Neutrophil (primary cell): ENCODE data around the gene GMDS.
"Not testable (repeated sequence)": the region's sequence is repeated elsewhere in the genome, so short reads cannot be mapped to it uniquely, and the experiment has no call there.

ENCODE experiments used
- H3K27ac ChIP-seq: fragments of 200-600 bp; sonication (generic); 2 replicates; pipeline ENCODE4 v1.5.1; 2016; ENCODE audit warnings: mild to moderate bottlenecking, moderate library complexity
- H3K27me3 ChIP-seq: fragments of 200-600 bp; sonication (generic); 2 replicates; pipeline ENCODE4 v1.6.0; 2016; ENCODE audit warnings: mild to moderate bottlenecking
- H3K36me3 ChIP-seq: fragments of 200-600 bp; sonication (generic); 2 replicates; pipeline ENCODE4 v1.5.1; 2017
- H3K4me1 ChIP-seq, 2 experiments: fragments of 200-600 bp in 1 of 2; sonication (generic) in 1 of 2; 1 replicate in 1 of 2; 2 replicates in 1 of 2; pipeline versions ENCODE4 v1.5.1 to v1.6.1; 2013 to 2016; ENCODE audit warnings: low read depth in 1 of 2, low read length in 1 of 2, mild to moderate bottlenecking in 1 of 2, moderate library complexity in 1 of 2; ENCODE audit not compliant: control insufficient read depth in 1 of 2, insufficient read depth in 1 of 2
- H3K4me3 ChIP-seq, 2 experiments: fragments of 200-600 bp in 1 of 2; sonication (generic) in 1 of 2; 1 replicate in 1 of 2; 2 replicates in 1 of 2; pipeline ENCODE4 v1.5.1; 2013 to 2016; ENCODE audit warnings: low read depth in 1 of 2, low read length in 1 of 2, mild to moderate bottlenecking in 1 of 2, moderate library complexity in 1 of 2
- H3K9me3 ChIP-seq: fragments of 200-600 bp; sonication (generic); 2 replicates; pipeline ENCODE4 v1.5.1; 2016
- CTCF ChIP-seq: fragments of 200-600 bp; sonication (generic); IDR thresholded peaks from 2 replicates; pipeline ENCODE4 v1.5.1; 2016; ENCODE audit warnings: antibody characterized with exemption

Gene GMDS

GRCh38 chr6:1760876-1761275, 484.5 kb downstream of the GMDS start:
- H3K4me1 ChIP-seq: peaks cover 0 to 8% of the 10 kb centered on the region in 2 experiments
- no peaks in the 10 kb centered on the region for H3K36me3 ChIP-seq
- H3K4me3 ChIP-seq: no peak overlapping the region
- H3K27me3 ChIP-seq: no peaks in the 10 kb centered on the region
- no peak for TF ChIP-seq CTCF
- no peaks in the 10 kb centered on the region for H3K9me3 ChIP-seq
- H3K27ac ChIP-seq: no peak overlapping the region

GRCh38 chr6:1759870-1760269, 485.5 kb downstream of the GMDS start:
- TF ChIP-seq CTCF: no peak
- H3K4me1 ChIP-seq: peaks cover 0 to 8% of the 10 kb centered on the region in 2 experiments
- H3K4me3 ChIP-seq: no peak overlapping the region
- H3K36me3 ChIP-seq: no peaks in the 10 kb centered on the region
- no peak overlapping the region for H3K27ac ChIP-seq
- no peaks in the 10 kb centered on the region for H3K9me3 ChIP-seq
- H3K27me3 ChIP-seq: no peaks in the 10 kb centered on the region

- TF ChIP-seq CTCF: no peak
- Histone ChIP-seq H3K4me3 (no peak overlapping the region), H3K27me3 (no peaks in the 10 kb centered on the region), H3K4me1 (peaks cover 0 to 3% of the 10 kb centered on the region in 2 experiments), H3K27ac (no peak overlapping the region), H3K9me3 (no peaks in the 10 kb centered on the region), H3K36me3 (no peaks in the 10 kb centered on the region)
Measured at GRCh38 chr6:1758076-1758679, 487.2 kb downstream of the GMDS start.

GRCh38 chr6:1757131-1757530, 488.3 kb downstream of the GMDS start:
- no peak for TF ChIP-seq CTCF
- no peaks in the 10 kb centered on the region for H3K4me1 ChIP-seq
- no peak overlapping the region for H3K27ac ChIP-seq
- H3K27me3 ChIP-seq: no peaks in the 10 kb centered on the region
- H3K36me3 ChIP-seq: no peaks in the 10 kb centered on the region
- H3K4me3 ChIP-seq: no peak overlapping the region
- no peaks in the 10 kb centered on the region for H3K9me3 ChIP-seq

GRCh38 chr6:1756472-1757129, 488.8 kb downstream of the GMDS start:
- H3K9me3 ChIP-seq: no peaks in the 10 kb centered on the region
- no peak overlapping the region for H3K27ac ChIP-seq
- TF ChIP-seq CTCF: no peak

GRCh38 chr6:1751063-1751462, 494.3 kb downstream of the GMDS start:
- H3K4me1 ChIP-seq, H3K4me3 ChIP-seq, H3K9me3 ChIP-seq: not testable (repeated sequence)

More at GRCh38 chr6:1756472-1757129, 488.8 kb downstream of the GMDS start:
- no peaks in the 10 kb centered on the region for H3K36me3 ChIP-seq
- H3K27me3 ChIP-seq: no peaks in the 10 kb centered on the region
- H3K4me1 ChIP-seq: no peaks in the 10 kb centered on the region
- no peak overlapping the region for H3K4me3 ChIP-seq

More at GRCh38 chr6:1751063-1751462, 494.3 kb downstream of the GMDS start:
- not testable (repeated sequence) for H3K27ac ChIP-seq, H3K27me3 ChIP-seq, H3K36me3 ChIP-seq
